Hepatocyte (in vitro differentiated cells): ENCODE results near the gene THRSP. TPM values are rescaled to one million over a fixed set of nuclear protein-coding genes. Genes with fewer than 3 reads are reported as not detected.

Experiments used
- DNase-seq: peaks from one replicate; pipeline ENCODE4 v3.0.0-alpha.2; 2016; ENCODE audit warnings: low spot score
- H2AFZ ChIP-seq: fragments of 200-600 bp; sonication (generic); 2 replicates; pipeline ENCODE4 v1.6.0; 2016; ENCODE audit warnings: antibody characterized with exemption, mild to moderate bottlenecking
- H3K27ac ChIP-seq: fragments of 200-600 bp; sonication (generic); 2 replicates; pipeline ENCODE4 v1.5.1; 2016; ENCODE audit warnings: mild to moderate bottlenecking
- H3K27me3 ChIP-seq: fragments of 200-600 bp; sonication (generic); 2 replicates; pipeline ENCODE4 v1.6.1; 2016
- H3K36me3 ChIP-seq: fragments of 200-600 bp; sonication (generic); replicated peaks from 2 replicates; pipeline ENCODE4 v1.5.1; 2016; ENCODE audit warnings: low read depth; ENCODE audit not compliant: insufficient read depth
- H3K4me1 ChIP-seq: fragments of 200-600 bp; sonication (generic); 2 replicates; pipeline ENCODE4 v1.5.1; 2016; ENCODE audit warnings: mild to moderate bottlenecking, moderate library complexity; ENCODE audit not compliant: insufficient read depth
- H3K4me2 ChIP-seq: fragments of 200-600 bp; sonication (generic); 2 replicates; pipeline ENCODE4 v1.6.0; 2016
- H3K4me3 ChIP-seq: fragments of 200-600 bp; sonication (generic); 2 replicates; pipeline ENCODE4 v1.5.1; 2016; ENCODE audit warnings: mild to moderate bottlenecking
- H3K79me2 ChIP-seq: fragments of 200-600 bp; sonication (generic); 2 replicates; pipeline ENCODE4 v1.6.0; 2017; ENCODE audit warnings: mild to moderate bottlenecking
- H3K9me2 ChIP-seq: fragments of 200-600 bp; sonication (generic); replicated peaks from 2 replicates; pipeline ENCODE4 v1.6.0; 2017; ENCODE audit warnings: mild to moderate bottlenecking; ENCODE audit not compliant: insufficient read depth
- H3K9me3 ChIP-seq: fragments of 200-600 bp; sonication (generic); 2 replicates; pipeline ENCODE4 v1.5.1; 2016; ENCODE audit warnings: low read depth, mild to moderate bottlenecking
- H4K20me1 ChIP-seq: fragments of 200-600 bp; sonication (generic); 2 replicates; pipeline ENCODE4 v1.6.0; 2016; ENCODE audit warnings: mild to moderate bottlenecking; ENCODE audit not compliant: insufficient read depth, poor library complexity, severe bottlenecking
- EZH2 ChIP-seq: fragments of 200-600 bp; sonication (generic); IDR thresholded peaks from 2 replicates; pipeline ENCODE4 v1.6.1; 2016; ENCODE audit warnings: antibody characterized with exemption, mild to moderate bottlenecking, borderline replicate concordance
- EZH2phosphoT487 ChIP-seq: fragments of 200-600 bp; sonication (generic); IDR thresholded peaks from one replicate; pipeline ENCODE4 v1.6.1; 2018; ENCODE audit warnings: antibody characterized with exemption, mild to moderate bottlenecking, low read depth, moderate library complexity; ENCODE audit not compliant: unreplicated experiment, severe bottlenecking
- WGBS: methylation state at CpG from one replicate; pipeline ENCODE4 v1.1.6; 2016; ENCODE audit warnings: low lambda C conversion rate; ENCODE audit errors: missing lambda C conversion rate; 5-methylcytosine and 5-hydroxymethylcytosine counted together
- polyA plus RNA-seq: library from polyadenylated mRNA; unstranded; fragments of >200 nt; fragmentation: Nextera tagmentation; extraction: Ambion mirVana; gene quantifications from 2 replicates; pipeline ENCODE4 v1.2.1, GENCODE V29; 2016
- total RNA-seq: library from RNA; depleted of rRNA; stranded (reverse); fragments of >200 nt; gene quantifications from 2 replicates; pipeline ENCODE4 v1.2.3, GENCODE V29; 2014
- TF ChIP-seq, protein P1 (sequence below): fragments of 200-600 bp; sonication (generic); IDR thresholded peaks from 2 replicates; pipeline ENCODE4 v1.5.1; 2016; ENCODE audit warnings: antibody characterized with exemption, mild to moderate bottlenecking; ENCODE audit not compliant: poor library complexity

The THRSP gene
- total and polyA plus RNA-seq, 2 experiments from 2014 or later = 0.17 TPM

DNA sequence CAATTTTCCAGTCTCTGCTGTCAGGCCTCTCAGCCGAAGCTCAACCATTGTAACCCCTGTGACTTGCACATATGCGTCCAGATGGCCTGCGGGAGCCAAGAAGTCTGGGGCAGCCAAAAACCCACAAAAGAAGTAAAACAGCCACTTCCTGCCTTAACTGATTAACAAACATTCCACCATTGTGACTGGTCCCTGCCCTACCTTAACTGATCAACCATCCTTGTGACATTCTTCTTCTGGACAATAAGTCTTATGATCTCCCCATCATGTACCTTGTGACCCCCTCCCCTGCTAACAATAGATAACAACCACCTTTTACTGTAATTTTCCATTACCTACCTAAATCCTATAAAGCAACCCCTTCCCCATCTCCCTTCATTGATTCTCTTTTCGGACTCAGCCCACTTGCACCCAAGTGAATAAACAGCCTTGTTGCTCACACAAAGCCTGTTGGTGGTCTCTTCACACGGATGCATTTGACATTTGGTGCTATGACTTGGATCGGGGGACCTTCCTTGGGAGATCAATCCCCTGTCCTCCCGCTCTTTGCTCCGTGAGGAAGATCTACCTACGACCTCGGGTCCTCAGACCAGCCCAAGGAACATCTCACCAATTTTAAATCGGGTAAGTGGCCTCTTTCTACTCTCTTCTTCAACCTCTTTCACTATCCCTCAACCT lies 17.3 kb downstream of the THRSP start:
- no peak for TF ChIP-seq EZH2phosphoT487
- TF ChIP-seq, protein P1, sequence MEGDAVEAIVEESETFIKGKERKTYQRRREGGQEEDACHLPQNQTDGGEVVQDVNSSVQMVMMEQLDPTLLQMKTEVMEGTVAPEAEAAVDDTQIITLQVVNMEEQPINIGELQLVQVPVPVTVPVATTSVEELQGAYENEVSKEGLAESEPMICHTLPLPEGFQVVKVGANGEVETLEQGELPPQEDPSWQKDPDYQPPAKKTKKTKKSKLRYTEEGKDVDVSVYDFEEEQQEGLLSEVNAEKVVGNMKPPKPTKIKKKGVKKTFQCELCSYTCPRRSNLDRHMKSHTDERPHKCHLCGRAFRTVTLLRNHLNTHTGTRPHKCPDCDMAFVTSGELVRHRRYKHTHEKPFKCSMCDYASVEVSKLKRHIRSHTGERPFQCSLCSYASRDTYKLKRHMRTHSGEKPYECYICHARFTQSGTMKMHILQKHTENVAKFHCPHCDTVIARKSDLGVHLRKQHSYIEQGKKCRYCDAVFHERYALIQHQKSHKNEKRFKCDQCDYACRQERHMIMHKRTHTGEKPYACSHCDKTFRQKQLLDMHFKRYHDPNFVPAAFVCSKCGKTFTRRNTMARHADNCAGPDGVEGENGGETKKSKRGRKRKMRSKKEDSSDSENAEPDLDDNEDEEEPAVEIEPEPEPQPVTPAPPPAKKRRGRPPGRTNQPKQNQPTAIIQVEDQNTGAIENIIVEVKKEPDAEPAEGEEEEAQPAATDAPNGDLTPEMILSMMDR = no peak
- TF ChIP-seq EZH2 = no peak
- no peaks in the 10 kb centered on the region for H3K9me2 ChIP-seq
- peaks cover 13% of the 10 kb centered on the region for H3K4me1 ChIP-seq
- H3K9me3 ChIP-seq = no peaks in the 10 kb centered on the region
- peaks cover 42% of the 10 kb centered on the region for H3K79me2 ChIP-seq
- H4K20me1 ChIP-seq = peaks cover 20% of the 10 kb centered on the region
- 90% methylated on average over 11 of the region's 11 CpGs for WGBS
- no peak for DNase-seq
- no peak overlapping the region for H3K27ac ChIP-seq
- H3K27me3 ChIP-seq = no peaks in the 10 kb centered on the region
- H3K4me2 ChIP-seq = no peak overlapping the region
- no peak overlapping the region for H3K4me3 ChIP-seq
- H2AFZ ChIP-seq = no peak overlapping the region
- no peaks in the 10 kb centered on the region for H3K36me3 ChIP-seq

DNA sequence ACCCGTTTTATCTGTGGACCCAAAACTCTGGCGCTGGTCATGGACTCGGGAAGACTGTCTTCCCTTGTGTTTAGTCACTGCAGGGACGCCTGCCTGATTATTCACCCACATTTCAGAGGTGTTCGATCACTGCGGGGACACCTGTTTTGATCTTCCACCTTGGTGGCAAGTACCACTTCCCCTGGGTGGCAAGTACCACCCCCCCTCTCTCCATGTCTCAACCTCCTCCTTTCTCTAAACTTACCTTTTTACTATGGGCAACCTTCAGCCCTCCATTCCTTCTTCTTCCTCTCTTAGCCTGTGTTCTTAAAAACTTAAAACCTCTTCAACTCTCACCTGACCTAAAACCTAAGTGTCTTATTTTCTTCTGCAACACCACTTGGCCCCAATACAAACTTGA lies 17.9 kb downstream of the THRSP start:
- Histone ChIP-seq H3K27ac (no peak overlapping the region), H4K20me1 (peaks cover 19% of the 10 kb centered on the region), H2AFZ (no peak overlapping the region), H3K4me3 (no peak overlapping the region), H3K79me2 (peaks cover 35% of the 10 kb centered on the region), H3K9me3 (no peaks in the 10 kb centered on the region), H3K4me1 (peaks cover 13% of the 10 kb centered on the region), H3K4me2 (no peak overlapping the region), H3K36me3 (no peaks in the 10 kb centered on the region), H3K9me2 (no peaks in the 10 kb centered on the region), H3K27me3 (no peaks in the 10 kb centered on the region)
- no peak for DNase-seq
- no peak for TF ChIP-seq EZH2phosphoT487
- TF ChIP-seq, protein P1 = no peak
- WGBS = 94% methylated on average over 6 of the region's 6 CpGs

DNA sequence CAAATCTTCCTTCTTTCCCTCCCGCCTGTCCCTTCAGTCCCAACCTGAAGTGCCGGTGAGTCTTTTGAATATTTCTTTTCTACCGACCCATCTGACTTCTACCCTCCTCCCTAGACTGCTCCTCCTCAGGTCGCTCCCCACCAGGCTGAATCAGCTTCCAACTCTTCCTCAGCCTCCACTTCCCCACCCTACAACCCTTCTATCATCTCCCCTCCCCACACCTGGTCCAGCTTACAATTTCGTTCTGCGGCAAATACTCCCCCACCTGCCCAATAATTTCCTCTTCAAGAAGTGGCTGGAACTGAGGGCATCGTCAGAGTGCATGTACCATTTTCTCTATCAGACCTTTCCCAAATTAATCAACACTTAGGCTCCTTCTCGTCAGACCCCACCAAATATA lies 18.5 kb downstream of the THRSP start:
- Histone ChIP-seq H3K4me3 (no peak overlapping the region), H3K4me1 (peaks cover 13% of the 10 kb centered on the region), H4K20me1 (peaks cover 13% of the 10 kb centered on the region), H3K27ac (no peak overlapping the region), H3K9me3 (no peaks in the 10 kb centered on the region), H3K27me3 (no peaks in the 10 kb centered on the region), H2AFZ (no peak overlapping the region), H3K9me2 (no peaks in the 10 kb centered on the region), H3K36me3 (no peaks in the 10 kb centered on the region), H3K4me2 (no peak overlapping the region), H3K79me2 (peaks cover 30% of the 10 kb centered on the region)
- no peak for DNase-seq
- WGBS = 89% methylated on average over 8 of the region's 8 CpGs
- TF ChIP-seq EZH2 (no peak), EZH2phosphoT487 (no peak)
- TF ChIP-seq, protein P1 = no peak
